Astrocyte of the hippocampus (primary cell): ENCODE measurements around the gene RMDN2.
A peak's percentile ranks its signal among the peaks of the same experiment; 100 is the strongest.
"Not testable (repeated sequence)": the region's sequence is repeated elsewhere in the genome, so short reads cannot be mapped to it uniquely, and the experiment has no call there.

Source experiments
- DNase-seq: peaks from one replicate; pipeline ENCODE4 v3.0.0; 2011; ENCODE audit warnings: low read depth, low spot score

RMDN2 gene

DNA sequence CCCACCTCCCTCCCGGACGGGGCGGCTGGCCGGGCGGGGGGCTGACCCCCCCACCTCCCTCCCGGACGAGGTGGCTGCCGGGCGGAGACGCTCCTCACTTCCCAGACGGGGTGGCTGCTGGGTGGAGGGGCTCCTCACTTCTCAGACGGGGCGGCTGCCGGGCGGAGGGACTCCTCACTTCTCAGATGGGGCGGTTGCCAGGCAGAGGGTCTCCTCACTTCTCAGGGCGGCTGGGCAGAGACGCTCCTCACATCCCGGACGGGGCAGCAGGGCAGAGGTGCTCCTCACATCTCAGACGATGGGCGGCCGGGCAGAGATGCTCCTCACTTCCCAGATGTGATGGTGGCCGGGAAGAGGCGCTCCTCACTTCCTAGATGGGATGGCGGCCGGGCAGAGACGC lies 7.8 kb downstream of the RMDN2 start:
- not testable (repeated sequence) for DNase-seq

DNA sequence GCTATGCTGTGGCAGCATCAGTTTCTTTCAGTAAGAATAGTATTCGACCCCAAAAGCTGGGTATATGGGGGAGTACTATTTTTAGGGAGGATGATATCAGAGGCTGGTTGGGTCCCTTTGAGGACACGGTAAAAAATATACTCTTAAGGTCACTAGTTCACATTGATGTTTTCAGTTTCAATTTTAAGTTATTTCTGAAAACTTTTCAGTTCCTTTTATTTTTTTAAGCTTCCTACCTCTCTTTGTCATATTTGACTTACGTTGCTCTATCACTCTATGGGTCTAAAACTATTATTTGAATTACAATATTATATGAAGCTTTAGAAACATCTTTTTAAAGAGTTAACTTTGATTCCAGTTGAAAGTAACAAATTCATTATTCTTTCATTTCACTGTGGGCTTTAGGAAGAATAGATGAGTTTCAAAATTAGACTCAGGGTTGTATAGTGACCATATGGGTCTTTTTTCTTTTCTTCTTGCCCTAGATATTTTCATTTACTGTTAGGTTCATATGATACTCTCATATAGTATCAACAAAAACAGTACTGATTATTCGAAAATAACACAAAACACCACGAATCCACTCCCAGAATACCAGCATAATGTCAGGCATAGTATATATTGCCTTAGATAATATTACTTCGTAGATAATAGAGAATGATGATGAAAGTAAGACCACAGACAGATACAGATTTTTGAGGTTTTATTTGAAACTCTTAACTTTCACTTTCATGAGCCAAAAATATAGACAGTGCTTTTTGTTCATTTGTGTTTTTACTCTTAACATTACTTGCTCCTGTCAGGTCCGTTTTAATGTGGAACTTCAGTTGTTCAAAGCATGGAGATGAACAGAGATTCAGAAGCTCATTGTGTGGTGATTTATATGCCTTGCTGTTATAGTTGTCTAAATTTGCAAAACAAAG lies 9.8 kb downstream of the RMDN2 start:
- DNase-seq, result no peak

DNA sequence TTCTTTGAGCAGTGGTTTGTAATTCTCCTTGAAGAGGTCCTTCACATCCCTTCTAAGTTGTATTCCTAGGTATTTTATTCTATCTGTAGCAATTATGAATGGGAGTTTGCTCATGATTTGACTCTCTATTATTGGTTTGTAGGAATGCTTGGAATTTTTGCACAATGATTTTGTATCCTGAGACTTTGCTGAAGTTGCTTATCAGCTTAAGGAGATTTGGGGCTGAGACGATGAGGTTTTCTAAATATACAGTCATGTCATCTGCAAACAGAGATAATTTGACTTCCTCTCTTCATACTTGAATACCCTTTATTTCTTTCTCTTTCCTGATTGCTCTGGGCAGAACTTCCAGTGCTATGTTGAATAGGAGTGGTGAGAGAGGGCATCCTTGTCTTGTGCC lies 12.5 kb downstream of the RMDN2 start:
- not testable (repeated sequence) for DNase-seq

DNA sequence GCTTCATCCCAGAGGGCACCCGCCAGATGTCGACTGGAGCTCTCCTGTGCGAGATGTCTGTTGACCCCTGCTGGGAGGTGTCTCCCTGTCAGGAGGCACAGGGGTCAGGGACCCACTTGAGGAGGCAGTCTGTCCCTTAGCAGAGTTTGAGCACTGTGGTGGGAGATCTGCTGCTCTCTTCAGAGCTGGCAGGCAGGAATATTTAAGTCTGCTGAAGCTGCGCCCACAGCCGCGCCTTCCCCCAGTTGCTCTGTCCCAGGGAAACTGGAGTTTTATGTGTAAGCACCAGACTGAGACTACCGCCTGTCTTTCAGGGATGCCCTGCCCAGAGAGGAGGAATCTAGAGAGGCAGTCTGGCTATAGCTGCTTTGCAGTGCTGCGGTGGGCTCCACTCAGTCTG lies 16.2 kb downstream of the RMDN2 start:
- not testable (repeated sequence) for DNase-seq

DNA sequence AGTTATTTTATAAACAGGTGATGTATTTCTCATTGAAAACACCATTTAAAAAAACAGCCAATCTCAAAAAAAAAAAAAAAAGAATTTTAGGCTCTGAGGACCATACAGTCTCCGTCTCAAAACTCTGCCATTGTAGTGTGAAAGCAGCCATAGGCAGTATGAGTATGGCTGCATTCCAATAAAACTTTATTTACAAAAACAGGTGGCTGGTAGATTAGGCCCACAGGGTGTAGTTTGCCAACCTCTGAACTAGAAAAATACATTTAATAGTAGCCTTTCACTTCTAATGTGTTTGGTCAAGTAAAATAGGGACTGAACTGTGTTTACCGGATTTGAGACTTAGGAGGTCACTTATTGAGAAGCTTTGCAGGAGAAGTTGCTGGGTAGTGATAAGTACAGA lies 19.2 kb downstream of the RMDN2 start:
- DNase-seq, result no peak

DNA sequence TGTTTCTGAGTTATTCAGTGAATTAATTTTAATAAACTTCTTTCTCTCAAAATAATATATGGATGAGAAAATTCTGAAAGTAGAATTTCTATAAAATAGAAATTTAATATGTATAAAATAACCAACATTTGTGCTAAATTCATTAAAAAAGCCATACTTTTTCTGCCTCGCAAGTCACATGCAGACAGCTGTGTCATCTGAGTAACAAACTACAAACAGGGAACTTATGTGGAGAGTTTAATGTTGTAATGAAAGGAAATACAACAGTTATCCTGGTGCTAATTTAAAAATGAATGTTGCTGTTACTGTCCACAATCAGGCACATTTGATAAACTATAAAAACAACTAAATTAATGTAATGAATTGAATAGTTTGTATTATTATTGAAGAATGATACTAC lies 22.2 kb downstream of the RMDN2 start:
- no peak for DNase-seq

DNA sequence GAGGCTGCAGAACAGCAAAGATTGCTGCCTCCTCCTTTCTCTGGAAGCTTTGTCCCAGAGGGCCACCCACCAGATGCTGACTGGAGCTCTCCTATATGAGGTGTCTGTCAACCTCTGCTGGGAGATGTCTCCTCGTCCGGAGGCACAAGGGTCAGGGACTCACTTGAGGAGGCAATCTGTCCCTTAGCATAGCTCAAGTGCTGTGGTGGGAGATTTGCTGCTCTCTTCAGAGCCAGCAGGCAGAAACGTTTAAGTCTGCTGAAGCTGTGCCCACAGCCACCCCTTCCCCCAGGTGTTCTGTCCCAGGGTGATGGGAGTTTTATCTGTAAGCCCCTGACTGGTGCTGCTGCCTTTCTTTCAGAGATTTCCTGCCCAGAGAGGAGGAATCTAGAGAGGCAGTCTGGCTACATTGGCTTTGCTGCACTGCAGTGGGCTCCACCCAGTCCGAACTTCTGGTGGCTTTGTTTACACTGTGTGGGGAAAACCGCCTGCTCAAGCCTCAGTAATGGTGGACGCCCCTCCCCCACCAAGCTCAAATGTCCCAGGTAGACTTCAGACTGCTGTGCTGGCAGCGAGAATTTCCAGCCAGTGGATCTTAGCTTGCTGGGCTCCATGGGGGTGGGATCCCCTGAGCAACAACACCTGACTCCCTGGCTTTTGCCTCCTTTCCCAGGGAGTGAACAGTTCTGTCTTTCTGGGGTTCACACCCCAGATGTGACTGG lies 37.1 kb downstream of the RMDN2 start:
- not testable (repeated sequence) for DNase-seq

DNA sequence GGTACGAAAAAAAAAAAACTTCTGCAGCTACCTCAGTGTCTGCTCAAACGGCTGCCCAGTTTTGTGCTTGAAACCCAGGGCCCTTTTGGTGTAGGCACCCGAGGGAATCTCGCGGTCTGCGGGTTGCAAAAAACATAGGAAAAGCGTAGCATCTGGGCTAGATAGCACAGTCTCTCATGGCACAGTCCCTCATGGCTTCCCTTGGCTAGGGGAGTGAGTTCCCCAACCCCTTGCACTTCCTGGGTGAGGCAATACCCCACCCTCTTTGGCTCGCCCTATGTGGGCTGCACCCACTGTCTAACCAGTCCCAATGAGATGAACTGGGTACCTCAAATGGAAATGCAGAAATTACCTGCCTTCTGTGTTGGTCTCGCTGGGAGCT lies 37.6 kb downstream of the RMDN2 start:
- DNase-seq, result not testable (repeated sequence)

DNA sequence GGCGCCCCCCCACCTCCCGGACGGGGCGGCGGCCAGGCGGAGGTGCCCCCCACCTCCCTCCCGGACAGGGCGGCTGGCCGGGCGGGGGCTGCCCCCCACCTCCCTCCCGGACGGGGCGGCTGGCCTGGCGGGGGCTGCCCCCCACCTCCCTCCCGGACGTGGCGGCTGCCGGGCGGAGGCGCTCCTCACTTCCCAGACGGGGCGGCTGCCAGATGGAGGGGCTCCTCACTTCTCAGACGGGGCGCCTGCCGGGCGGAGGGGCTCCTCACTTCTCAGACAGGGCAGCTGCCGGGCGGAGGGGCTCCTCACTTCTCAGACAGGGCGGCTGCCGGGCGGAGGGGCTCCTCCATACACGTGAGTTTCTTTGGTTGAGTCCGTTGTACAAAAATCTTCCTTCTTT lies 38.8 kb downstream of the RMDN2 start:
- not testable (repeated sequence) for DNase-seq

DNA sequence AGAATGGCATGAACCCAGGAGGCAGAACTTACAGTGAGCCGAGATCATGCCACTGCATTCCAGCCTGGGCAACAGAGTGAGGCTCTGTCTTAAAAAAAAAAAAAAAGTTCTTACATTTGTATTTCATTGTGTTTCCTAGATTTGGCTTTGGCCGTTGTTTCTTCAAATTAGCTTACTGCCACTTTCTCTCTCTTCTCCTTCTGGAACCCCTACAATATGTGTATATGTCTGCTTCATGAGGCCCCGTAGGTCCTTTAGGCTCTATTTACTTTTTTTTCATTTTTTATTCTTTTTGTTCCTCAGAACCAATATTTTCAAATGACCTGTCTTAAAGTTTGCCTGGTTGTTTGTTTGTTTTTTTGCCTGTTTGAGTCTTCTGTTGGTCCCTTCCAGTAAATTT lies 41.2 kb downstream of the RMDN2 start:
- no peak for DNase-seq

DNA sequence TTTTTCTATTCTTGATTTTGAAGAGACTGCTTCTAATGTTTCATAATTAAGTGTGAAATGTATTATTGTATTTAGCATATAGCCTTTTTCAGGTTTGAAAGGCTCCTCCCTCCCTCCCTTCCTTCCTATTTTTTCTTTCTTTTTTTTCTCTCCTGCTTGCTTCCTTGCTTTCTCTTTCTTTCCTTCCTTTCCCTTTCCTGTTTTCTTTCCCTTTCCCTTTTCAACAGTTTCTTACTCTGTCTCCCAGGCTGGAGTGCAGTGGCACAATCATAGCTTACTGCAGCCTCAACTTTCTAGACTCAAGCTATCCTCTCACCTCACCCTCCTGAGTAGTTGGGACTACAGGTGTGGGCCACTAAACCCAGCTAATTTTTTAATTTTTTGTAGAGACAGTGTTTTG lies 44.6 kb downstream of the RMDN2 start:
- no peak for DNase-seq

DNA sequence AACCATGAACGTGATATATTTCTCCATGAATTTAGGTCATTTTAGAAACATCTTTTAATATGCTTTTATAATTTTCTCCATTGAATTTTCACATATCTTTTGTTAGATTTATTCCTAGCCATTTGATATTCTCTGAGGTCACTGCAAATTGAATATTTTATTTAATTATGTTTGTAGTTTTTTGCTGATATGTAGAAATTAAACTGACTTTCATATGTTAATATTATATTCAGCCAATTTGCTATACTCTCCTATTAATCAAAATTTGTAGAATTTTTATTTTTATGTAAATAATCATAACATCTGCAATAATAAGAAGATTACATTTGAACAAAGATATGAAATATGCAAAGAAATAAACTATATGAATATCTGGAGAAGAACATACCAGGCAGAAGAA lies 46.9 kb downstream of the RMDN2 start:
- DNase-seq, result no peak

DNA sequence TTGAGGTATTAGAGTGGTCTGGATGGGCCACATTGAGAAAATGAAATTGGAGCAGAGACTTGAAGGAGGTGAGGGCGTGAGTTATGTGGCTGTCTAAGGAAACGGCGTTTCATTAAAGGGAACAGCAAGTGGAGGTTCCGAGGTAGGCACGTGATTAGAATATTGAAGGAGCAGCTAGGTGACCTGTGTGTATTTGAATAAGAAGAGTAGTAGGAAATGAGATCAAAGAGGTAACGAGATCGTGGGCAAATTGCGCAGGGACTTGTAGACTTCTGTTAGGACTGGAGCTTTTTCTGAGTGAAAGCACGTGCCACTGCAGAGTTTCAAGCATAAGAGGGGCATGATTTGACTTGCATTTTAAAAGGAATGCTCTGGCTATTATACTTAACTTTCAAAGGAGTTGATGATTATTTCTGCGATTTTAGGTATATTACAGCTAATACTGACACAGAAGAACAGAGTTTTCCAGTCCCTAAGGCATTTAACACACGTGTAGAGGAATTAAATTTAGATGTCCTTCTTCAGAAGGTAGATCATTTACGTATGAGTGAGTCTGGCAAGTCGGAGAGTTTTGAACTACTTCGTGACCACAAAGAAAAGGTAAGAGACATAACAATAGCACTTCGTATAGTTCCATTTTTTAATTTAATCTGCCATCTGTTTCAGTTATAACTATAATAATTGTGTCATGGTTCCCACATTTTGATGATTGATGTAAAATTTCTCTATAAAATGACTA lies 48.7 kb downstream of the RMDN2 start:
- DNase-seq, result no peak

DNA sequence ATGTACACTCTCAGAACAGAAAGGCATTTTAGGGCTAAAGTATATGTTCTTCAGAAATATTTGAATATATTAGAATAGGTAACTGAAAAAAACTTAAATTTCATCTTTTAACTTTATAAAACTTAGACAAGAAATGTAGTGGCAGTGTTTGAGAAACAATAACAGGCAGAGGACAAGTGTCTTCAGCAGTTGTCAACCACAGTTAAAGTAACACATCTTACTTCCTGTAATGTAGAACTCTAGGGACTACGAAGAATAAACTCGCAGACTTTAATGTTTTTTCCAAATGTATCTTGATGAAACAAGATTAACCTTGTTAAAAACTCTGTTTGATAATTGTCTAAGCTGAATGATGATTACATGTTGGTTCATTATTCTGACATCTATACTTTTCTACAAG lies 50.7 kb downstream of the RMDN2 start:
- DNase-seq, result no peak

DNA sequence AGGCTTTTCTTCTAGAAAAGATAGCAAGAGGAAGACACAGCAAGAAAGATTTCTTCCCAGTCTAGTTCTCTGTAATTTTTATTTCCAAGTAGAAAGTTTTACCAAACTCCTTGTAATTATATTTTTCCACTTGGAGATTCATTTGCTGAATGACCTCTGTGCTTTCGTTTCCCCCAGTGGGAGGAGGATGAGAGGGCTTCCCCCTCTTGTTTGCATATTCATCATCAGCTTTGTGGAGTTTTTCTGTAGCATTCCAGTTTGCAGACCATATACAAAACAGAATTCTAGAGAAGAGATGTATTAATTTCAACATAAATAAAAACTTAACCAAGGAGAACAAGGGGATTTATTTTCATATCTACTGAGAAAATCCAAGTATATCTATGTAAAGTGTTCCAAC lies 51.3 kb downstream of the RMDN2 start:
- no peak for DNase-seq

DNA sequence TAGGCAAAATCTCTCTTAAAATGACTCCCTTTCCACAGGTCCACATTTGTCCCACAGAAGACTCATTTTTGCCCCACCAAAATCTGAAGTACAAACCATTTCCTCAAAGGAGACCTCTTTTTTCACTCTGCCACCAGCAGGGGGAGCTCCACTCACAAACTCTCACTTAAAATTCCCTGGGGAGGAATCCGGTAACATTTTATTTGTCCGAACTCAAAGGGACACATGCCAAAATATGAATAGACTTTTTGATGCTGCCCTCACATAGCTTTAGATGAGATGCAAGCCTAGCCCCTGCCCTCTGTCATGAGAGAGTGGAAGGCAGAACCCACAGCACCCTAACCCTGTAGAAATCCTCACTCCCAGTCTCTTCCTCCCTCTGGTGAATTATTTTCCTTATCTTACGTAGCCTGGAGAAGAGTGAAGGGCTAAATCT lies 57.1 kb downstream of the RMDN2 start:
- DNase-seq, result peak; percentile 77

DNA sequence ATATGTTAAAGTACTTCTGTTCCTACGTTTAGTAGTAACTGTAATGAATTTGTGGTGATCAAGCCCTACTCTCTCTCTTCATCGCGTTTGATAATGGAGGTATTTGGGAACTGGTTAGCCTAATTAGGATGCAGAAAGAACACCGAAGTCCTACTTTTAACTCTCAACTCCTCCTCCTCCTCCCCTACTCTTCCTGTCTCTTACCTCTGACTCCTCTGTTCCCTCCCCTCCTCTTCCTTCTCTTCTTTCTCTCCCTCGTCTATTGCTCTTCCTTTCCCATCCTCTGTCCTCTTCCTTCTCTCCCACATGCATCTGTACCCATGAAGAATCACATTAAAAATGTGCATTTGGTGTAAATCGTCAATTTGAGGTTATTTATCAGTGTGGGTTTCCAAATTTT lies 57.8 kb downstream of the RMDN2 start:
- no peak for DNase-seq

DNA sequence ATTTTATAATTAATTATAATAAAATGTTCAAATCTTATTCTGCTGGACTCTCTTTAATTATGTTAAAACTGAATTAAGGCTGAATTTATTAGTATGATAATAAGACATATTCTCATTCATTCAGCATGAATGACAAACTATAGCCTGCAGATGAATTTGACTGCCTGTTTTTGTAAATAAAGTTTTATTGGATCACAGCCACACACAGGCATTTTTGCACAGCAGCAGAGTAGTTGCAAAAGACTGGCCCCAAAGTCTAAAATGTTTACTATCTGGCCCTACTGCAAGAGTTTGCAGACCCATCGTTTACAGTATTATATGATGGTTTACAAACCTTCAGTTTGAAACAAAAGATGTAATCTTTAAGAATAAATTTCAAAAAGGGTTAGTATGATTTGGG lies 58.6 kb downstream of the RMDN2 start:
- DNase-seq, result no peak

DNA sequence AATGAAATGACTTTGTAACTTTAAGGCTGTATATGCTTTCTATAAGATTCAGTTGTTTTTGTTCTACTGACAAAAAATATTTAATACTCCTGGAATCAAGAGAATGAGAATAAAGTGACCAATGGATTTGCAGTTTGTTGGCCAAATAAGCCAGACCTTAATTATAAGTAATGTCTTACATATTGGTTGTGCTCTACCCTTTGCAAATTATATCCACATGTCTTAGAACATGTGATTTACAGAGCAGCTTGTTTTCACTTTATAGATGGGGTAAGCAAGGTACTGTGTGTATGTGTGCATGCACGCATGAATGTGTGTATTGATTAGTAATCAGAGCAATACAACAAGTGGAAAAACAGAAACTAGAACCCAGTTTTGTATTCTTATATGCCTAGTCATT lies 59.1 kb downstream of the RMDN2 start:
- no peak for DNase-seq

DNA sequence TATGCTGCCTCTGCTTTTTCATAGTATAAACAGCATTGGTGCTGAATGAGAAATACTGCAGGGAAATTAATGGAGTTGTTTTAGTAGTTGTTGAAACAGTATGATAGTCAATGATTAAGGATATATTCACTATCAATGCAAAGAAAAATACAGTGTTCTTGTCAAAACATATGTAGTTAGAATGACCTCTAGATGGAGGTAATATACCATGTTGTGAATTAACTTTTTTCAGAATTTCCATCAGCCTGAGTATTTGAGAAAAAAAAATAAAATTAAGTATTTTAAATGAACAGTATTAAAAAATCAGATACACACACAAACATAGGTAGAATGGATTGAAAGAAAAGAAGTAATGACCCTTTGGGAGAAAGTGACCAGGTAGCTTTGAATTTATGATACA lies 59.5 kb downstream of the RMDN2 start:
- DNase-seq, result peak; percentile 12

DNA sequence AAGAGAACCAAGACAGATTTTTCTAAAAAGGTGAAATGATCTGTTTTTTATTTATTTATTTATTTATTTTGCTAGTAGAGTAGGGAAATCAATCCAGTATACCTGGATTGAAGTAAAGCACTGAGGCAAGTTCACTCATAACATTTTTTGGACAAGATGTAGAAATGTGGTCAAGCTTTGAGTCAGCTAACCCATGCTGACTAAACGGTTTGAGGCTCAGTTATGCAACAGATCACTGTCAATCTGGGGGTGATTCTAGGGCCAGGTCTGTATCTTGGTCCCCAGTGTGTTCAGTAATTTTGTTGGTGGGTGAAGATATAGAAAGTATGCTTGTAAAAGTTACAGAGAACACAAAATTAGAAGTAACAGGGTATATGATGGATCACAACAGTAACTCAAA lies 60.2 kb downstream of the RMDN2 start:
- peak; percentile 51 for DNase-seq

DNA sequence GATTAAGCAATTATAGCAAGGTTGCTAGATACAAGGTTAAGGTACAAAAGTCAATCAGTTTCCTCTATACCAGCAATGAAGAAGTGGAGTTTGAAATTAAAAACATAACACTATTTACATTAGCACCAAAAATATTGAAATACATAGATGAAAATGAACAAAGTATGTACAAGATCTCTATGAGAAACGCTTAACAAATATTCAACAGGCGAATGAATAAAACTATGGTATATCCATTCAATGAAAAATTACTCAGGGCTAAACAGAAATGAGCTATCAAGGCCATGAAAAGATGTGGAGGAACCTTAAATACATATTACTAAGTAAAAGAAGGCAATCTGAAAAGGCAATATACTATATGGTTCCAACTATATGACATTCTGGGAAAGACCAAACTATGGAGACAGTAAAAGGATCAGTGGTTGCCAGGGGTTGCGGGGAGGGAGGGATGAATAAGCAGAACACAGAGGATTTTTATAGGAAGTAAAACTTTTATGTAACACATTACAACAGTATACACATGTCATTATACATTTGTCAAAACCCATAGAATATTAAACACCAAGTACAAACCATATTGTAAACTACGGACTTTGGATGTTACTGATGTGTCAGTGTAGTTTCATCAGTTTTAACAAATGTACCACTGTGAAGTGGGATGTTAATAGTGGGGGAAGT lies 62.1 kb downstream of the RMDN2 start:
- DNase-seq, result no peak
